GM12873 (cell line): ENCODE results near the gene WDHD1.

Source experiments
- TF ChIP-seq, protein P1 (sequence below): IDR thresholded peaks from 2 replicates; pipeline ENCODE4 v1.5.1; 2012; ENCODE audit warnings: low read depth, mild to moderate bottlenecking, moderate library complexity, low read length, control low read depth; ENCODE audit not compliant: insufficient read depth; ENCODE audit errors: missing control alignments

WDHD1 gene

DNA sequence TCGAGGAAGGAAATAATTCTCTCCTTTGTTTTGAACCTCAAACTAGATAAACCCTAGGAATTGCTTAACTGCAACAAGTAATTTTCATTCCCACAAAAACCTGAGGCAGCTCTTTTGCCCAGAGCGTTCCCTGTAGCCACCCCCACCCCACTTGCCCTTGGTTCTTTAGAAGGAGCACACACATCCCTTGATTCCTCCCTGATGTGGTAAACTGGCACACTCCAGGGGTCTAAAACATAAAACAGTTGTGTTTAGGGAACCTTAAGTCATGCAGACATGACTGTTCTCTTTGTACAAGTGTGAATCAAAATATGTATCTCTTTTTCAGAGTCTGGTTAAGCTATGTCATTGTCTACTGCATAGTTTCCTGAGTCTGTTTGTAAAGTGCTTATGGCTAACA is 38.5 kb upstream of the WDHD1 start:
- TF ChIP-seq, protein P1, sequence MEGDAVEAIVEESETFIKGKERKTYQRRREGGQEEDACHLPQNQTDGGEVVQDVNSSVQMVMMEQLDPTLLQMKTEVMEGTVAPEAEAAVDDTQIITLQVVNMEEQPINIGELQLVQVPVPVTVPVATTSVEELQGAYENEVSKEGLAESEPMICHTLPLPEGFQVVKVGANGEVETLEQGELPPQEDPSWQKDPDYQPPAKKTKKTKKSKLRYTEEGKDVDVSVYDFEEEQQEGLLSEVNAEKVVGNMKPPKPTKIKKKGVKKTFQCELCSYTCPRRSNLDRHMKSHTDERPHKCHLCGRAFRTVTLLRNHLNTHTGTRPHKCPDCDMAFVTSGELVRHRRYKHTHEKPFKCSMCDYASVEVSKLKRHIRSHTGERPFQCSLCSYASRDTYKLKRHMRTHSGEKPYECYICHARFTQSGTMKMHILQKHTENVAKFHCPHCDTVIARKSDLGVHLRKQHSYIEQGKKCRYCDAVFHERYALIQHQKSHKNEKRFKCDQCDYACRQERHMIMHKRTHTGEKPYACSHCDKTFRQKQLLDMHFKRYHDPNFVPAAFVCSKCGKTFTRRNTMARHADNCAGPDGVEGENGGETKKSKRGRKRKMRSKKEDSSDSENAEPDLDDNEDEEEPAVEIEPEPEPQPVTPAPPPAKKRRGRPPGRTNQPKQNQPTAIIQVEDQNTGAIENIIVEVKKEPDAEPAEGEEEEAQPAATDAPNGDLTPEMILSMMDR, result no peak

DNA sequence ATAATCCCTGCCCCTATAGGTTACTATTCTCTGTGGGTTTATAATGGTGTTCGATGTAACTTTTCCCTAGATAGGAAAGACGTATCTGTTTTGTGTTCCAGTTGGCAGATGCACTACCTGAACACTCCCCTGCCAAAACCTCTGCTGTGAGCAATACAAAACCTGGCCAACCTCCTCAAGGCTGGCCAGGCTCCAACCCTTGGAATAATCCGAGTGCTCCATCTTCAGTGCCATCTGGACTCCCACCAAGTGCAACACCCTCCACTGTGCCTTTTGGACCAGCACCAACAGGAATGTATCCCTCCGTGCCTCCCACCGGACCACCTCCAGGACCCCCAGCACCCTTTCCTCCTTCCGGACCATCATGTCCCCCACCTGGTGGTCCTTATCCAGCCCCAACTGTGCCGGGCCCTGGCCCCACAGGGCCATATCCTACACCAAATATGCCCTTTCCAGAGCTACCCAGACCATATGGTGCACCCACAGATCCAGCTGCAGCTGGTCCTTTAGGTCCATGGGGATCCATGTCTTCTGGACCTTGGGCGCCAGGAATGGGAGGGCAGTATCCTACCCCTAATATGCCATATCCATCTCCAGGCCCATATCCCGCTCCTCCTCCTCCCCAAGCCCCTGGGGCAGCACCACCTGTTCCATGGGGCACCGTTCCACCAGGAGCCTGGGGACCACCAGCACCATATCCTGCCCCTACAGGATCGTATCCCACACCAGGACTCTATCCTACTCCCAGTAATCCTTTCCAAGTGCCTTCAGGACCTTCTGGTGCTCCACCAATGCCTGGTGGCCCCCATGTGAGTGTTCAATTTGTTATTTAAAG is 35.8 kb upstream of the WDHD1 start:
- TF ChIP-seq, protein P1, result no peak

DNA sequence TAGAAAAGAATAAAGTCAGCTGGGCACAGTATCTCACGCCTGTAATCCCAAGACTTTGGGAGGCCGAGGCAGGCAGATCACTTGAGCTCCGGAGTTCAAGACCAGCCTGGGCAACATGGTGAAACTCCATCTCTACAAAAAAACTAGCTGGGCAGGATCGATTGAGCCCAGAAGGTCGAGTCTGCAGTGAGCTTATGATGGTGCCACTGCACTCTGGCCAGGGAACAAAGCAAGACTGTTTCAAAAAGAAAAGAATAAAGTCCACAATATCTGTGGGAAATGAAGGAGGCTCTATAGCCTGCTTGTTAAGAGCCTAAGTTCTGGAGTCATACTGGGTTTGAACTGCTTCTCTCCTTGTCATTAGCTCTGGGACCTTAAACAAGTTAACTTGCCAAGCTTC is 32.4 kb upstream of the WDHD1 start:
- TF ChIP-seq, protein P1, result no peak

DNA sequence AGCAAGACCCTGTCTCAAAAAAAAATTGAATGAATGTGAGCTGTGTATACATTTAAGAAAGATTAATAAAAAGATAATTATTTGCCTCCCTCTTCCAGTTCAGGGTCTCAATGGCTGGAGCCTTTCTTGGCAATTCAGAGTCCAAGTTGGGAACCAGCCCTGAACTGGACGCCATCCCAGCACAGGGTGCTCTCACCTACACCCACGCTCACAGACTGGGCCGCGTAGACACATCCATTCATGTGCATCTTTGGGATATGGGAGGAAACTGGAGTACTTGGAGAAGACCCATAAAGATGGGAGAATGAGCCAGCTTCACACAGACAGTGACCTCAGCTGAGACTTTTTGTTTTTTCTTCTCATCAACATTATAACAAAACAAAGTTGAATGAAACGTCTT is 31.0 kb upstream of the WDHD1 start:
- TF ChIP-seq, protein P1, result no peak

DNA sequence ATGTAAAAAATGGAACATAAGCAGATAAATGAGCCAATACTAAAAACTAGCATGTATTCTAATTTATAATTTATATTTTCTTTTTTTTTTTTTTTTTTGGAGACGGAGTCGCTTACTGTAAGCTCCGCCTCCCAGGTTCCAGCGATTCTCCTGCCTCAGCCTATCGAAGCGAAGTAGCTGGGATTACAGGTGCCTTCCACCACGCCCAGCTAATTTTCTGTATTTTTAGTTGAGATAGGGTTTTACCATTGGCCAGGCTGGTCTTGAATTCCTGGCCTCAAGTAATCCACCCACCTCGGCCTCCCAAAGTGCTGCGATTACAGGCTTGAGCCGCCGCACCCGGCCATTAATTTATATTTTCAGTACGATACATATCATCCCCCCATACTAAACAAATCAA is 27.2 kb upstream of the WDHD1 start:
- TF ChIP-seq, protein P1, result no peak

DNA sequence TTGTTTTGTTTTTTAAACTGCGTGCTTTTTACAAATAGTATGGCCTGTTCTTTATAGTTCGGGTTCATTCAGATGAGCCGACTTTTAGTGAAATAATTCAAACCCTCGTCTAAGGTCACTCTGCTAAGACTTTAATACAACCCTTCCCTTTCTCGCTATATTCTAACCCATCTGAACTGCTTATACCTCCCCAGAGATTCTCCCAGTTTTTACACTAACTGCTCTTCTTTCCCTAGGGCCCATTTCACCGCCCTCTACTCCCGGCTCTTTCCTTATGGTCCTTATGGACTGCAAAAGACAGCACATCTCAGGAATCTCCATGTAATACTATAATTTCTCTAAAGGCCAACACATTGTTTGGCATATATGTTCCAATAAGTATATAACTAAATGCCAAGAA is 26.6 kb upstream of the WDHD1 start:
- TF ChIP-seq, protein P1, result no peak

DNA sequence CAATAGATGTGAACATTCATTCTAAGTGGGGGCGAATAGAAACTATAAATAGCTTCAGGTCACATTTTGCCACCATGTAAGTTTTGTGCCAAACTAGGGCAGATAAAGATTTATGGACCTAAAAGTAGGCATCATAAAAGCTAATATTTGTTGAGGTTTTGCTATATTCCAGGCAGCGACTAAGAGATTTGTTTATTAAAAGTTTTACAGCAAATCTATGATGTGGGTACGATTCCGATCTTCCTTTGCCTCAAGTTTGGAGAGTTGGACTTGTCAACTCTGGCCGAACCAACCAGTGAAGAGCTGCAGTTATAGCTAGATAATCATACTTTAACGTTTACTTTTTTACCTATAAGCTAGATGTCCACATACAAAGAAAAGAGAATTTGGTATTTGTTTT is 26.1 kb upstream of the WDHD1 start:
- TF ChIP-seq, protein P1, result no peak
